Measurements from ENCODE around the gene MTHFSD. TPM values are rescaled to one million over a fixed set of nuclear protein-coding genes. Genes with fewer than 3 reads are reported as not detected.

Gene MTHFSD
- total and polyA plus RNA-seq, 7 experiments from 2014 or later = 16.7 to 46.7 (median 28.1) TPM

GRCh38 chr16:86569701-86570447 is 14.8 kb upstream of the MTHFSD start:
- no peaks in the 10 kb centered on the region for H3K9me3 ChIP-seq (ENCODE audit: control insufficient read depth in 2 of 3, low read length in 3 of 3)
- no peak overlapping the region for H3K27ac ChIP-seq (ENCODE audit: low read depth, low read length)
- peaks cover 8 to 13% of the 10 kb centered on the region in 2 donors for H3K27me3 ChIP-seq (ENCODE audit: control insufficient read depth in 2 of 2, insufficient read depth in 2 of 2, low read length in 2 of 2)
- Mint-ChIP-seq H3K9me3 (no peaks in the 10 kb centered on the region), H3K36me3 (no peaks in the 10 kb centered on the region), H3K4me1 (peaks cover 0 to 27% (median 5%) of the 10 kb centered on the region in 7 donors), H3K27ac (peak overlapping the region in 1 of 9 donors; percentile 9), H3K4me3 (no peak overlapping the region), H3K27me3 (peaks cover 55 to 77% (median 65%) of the 10 kb centered on the region in 5 donors)
- intact Hi-C loops (cut with micrococcal nuclease) = loop anchor here in 1 of 2 donors (5.0 to 10.0 kb wide), 3 partner anchors 63 to 1195 kb away; partner anchors contain the start of genes FBXO31 and KLHDC4
- DNase-seq = no peak
- no peak overlapping the region for H3K4me3 ChIP-seq (ENCODE audit: low read length)
- ATAC-seq = no peak
- no peaks in the 10 kb centered on the region for H3K36me3 ChIP-seq (ENCODE audit: control insufficient read depth in 2 of 3, insufficient read depth in 3 of 3, low read length in 3 of 3)
- CTCF ChIA-PET = no interaction called here
- POLR2A ChIA-PET = interaction anchor here (0.7 kb wide), 1 partner anchor 19 kb away, joined by 3 read pairs; no protein-coding TSS in a partner anchor
- H3K4me1 ChIP-seq (ENCODE audit: control insufficient read depth in 2 of 2, insufficient read depth in 2 of 2, low read length in 2 of 2) = peaks cover 0 to 7% of the 10 kb centered on the region in 2 donors

GRCh38 chr16:86568677-86569623 is 13.9 kb upstream of the MTHFSD start:
- POLR2A ChIA-PET = interaction anchor here (0.7 kb wide), 1 partner anchor 18 kb away, joined by 3 read pairs; no protein-coding TSS in a partner anchor
- H3K4me3 Mint-ChIP-seq = peak overlapping the region in 5 of 10 donors; percentile 3 to 66 (median 25)
- H3K4me1 Mint-ChIP-seq = peaks cover 6 to 35% (median 10%) of the 10 kb centered on the region in 7 donors
- no peaks in the 10 kb centered on the region for H3K9me3 Mint-ChIP-seq
- DNase-seq (no peak), ATAC-seq (no peak)
- intact Hi-C loops (cut with micrococcal nuclease) = loop anchor here in 1 of 2 donors (5.0 to 10.0 kb wide), 3 partner anchors 62 to 1196 kb away; partner anchors contain the start of genes FBXO31 and KLHDC4
- H3K4me3 ChIP-seq (ENCODE audit: low read length) = no peak overlapping the region
- H3K27me3 ChIP-seq (ENCODE audit: control insufficient read depth in 2 of 2, insufficient read depth in 2 of 2, low read length in 2 of 2) = peaks cover 13 to 21% of the 10 kb centered on the region in 2 donors
- H3K4me1 ChIP-seq (ENCODE audit: control insufficient read depth in 2 of 2, insufficient read depth in 2 of 2, low read length in 2 of 2) = peaks cover 7 to 11% of the 10 kb centered on the region in 2 donors
- no peaks in the 10 kb centered on the region for H3K36me3 ChIP-seq (ENCODE audit: control insufficient read depth in 2 of 3, insufficient read depth in 3 of 3, low read length in 3 of 3)
- CTCF ChIA-PET = no interaction called here
- H3K9me3 ChIP-seq (ENCODE audit: control insufficient read depth in 2 of 3, low read length in 3 of 3) = no peaks in the 10 kb centered on the region
- H3K27me3 Mint-ChIP-seq = peaks cover 55 to 77% (median 64%) of the 10 kb centered on the region in 5 donors
- H3K27ac ChIP-seq (ENCODE audit: low read depth, low read length) = no peak overlapping the region
- H3K27ac Mint-ChIP-seq = peak overlapping the region in 1 of 9 donors; percentile 65
- H3K36me3 Mint-ChIP-seq = no peaks in the 10 kb centered on the region

GRCh38 chr16:86567701-86568581 is 12.9 kb upstream of the MTHFSD start:
- intact Hi-C loops (cut with micrococcal nuclease) = loop anchor here in 1 of 2 donors (5.0 to 10.0 kb wide), 3 partner anchors 61 to 1197 kb away; partner anchors contain the start of genes FBXO31 and KLHDC4
- peaks cover 10 to 43% (median 17%) of the 10 kb centered on the region in 7 donors for H3K4me1 Mint-ChIP-seq
- Histone ChIP-seq H3K36me3 (ENCODE audit: control insufficient read depth in 2 of 3, insufficient read depth in 3 of 3, low read length in 3 of 3) (no peaks in the 10 kb centered on the region), H3K4me3 (ENCODE audit: low read length) (no peak overlapping the region), H3K9me3 (ENCODE audit: control insufficient read depth in 2 of 3, low read length in 3 of 3) (no peaks in the 10 kb centered on the region), H3K27me3 (ENCODE audit: control insufficient read depth in 2 of 2, insufficient read depth in 2 of 2, low read length in 2 of 2) (peaks cover 14 to 26% of the 10 kb centered on the region in 2 donors), H3K4me1 (ENCODE audit: control insufficient read depth in 2 of 2, insufficient read depth in 2 of 2, low read length in 2 of 2) (peaks cover 8 to 12% of the 10 kb centered on the region in 2 donors), H3K27ac (ENCODE audit: low read depth, low read length) (no peak overlapping the region)
- DNase-seq (no peak), ATAC-seq (no peak)
- ChIA-PET CTCF (no interaction called here), POLR2A (no interaction called here)
- peak overlapping the region in 7 of 10 donors; percentile 32 to 74 (median 53) for H3K4me3 Mint-ChIP-seq
- no peaks in the 10 kb centered on the region for H3K9me3 Mint-ChIP-seq
- H3K27me3 Mint-ChIP-seq = peaks cover 61 to 73% (median 64%) of the 10 kb centered on the region in 5 donors
- no peaks in the 10 kb centered on the region for H3K36me3 Mint-ChIP-seq
- H3K27ac Mint-ChIP-seq = peak overlapping the region in 1 of 9 donors; percentile 29

- H3K36me3 Mint-ChIP-seq = no peaks in the 10 kb centered on the region
- Histone ChIP-seq H3K4me1 (ENCODE audit: control insufficient read depth in 2 of 2, insufficient read depth in 2 of 2, low read length in 2 of 2) (peaks cover 8 to 12% of the 10 kb centered on the region in 2 donors), H3K9me3 (ENCODE audit: control insufficient read depth in 2 of 3, low read length in 3 of 3) (no peaks in the 10 kb centered on the region), H3K36me3 (ENCODE audit: control insufficient read depth in 2 of 3, insufficient read depth in 3 of 3, low read length in 3 of 3) (no peaks in the 10 kb centered on the region), H3K27ac (ENCODE audit: low read depth, low read length) (no peak overlapping the region), H3K27me3 (ENCODE audit: control insufficient read depth in 2 of 2, insufficient read depth in 2 of 2, low read length in 2 of 2) (peaks cover 14 to 26% of the 10 kb centered on the region in 2 donors), H3K4me3 (ENCODE audit: low read length) (no peak overlapping the region)
- ChIA-PET POLR2A (no interaction called here), CTCF (no interaction called here)
- peak overlapping the region in 1 of 9 donors; percentile 29 for H3K27ac Mint-ChIP-seq
- H3K27me3 Mint-ChIP-seq = peaks cover 62 to 67% (median 64%) of the 10 kb centered on the region in 5 donors
- peaks cover 10 to 43% (median 17%) of the 10 kb centered on the region in 7 donors for H3K4me1 Mint-ChIP-seq
- H3K4me3 Mint-ChIP-seq = peak overlapping the region in 8 of 10 donors; percentile 20 to 74 (median 53)
- H3K9me3 Mint-ChIP-seq = no peaks in the 10 kb centered on the region
- DNase-seq = no peak
- no peak for ATAC-seq
- intact Hi-C loops (cut with micrococcal nuclease) = loop anchor here in 1 of 2 donors (5.0 to 10.0 kb wide), 3 partner anchors 60 to 1198 kb away; partner anchors contain the start of genes FBXO31 and KLHDC4
Measured at GRCh38 chr16:86566966-86567700, 12.1 kb upstream of the MTHFSD start.

GRCh38 chr16:86566601-86566965 is 11.5 kb upstream of the MTHFSD start, which contains the start of gene FOXC2:
TSS of gene FOXC2 (plus strand) at chr16:86566829. CDS start at chr16:86567336, 507 bp downstream.
- Mint-ChIP-seq H3K27ac (peak within 1 kb of the TSS in 1 of 9 donors; percentile 29), H3K9me3 (no peaks in the 10 kb centered on the region), H3K4me1 (peaks cover 10 to 43% (median 17%) of the 10 kb centered on the region in 7 donors), H3K27me3 (peaks cover 59 to 70% (median 67%) of the 10 kb centered on the region in 5 donors), H3K36me3 (no peaks in the 10 kb centered on the region), H3K4me3 (peak within 1 kb of the TSS in 9 of 10 donors; percentile 32 to 74 (median 53))
- H3K27ac ChIP-seq (ENCODE audit: low read depth, low read length) = no peak within 1 kb of the TSS
- no peaks in the 10 kb centered on the region for H3K36me3 ChIP-seq (ENCODE audit: control insufficient read depth in 2 of 3, insufficient read depth in 3 of 3, low read length in 3 of 3)
- intact Hi-C loops (cut with micrococcal nuclease) = loop anchor here in 1 of 2 donors (5.0 to 10.0 kb wide), 3 partner anchors 59 to 1198 kb away; partner anchors contain the start of genes FBXO31 and KLHDC4
- ChIA-PET CTCF (no interaction called here), POLR2A (no interaction called here)
- H3K4me3 ChIP-seq (ENCODE audit: low read length) = no peak within 1 kb of the TSS
- ATAC-seq (no peak), DNase-seq (peak in 7 of 9 donors; percentile 25 to 45 (median 35))
- no peaks in the 10 kb centered on the region for H3K9me3 ChIP-seq (ENCODE audit: control insufficient read depth in 2 of 3, low read length in 3 of 3)
- H3K4me1 ChIP-seq (ENCODE audit: control insufficient read depth in 2 of 2, insufficient read depth in 2 of 2, low read length in 2 of 2) = peaks cover 8 to 12% of the 10 kb centered on the region in 2 donors
- peaks cover 14 to 26% of the 10 kb centered on the region in 2 donors for H3K27me3 ChIP-seq (ENCODE audit: control insufficient read depth in 2 of 2, insufficient read depth in 2 of 2, low read length in 2 of 2)

All from naive thymus-derived CD4-positive, alpha-beta T cell (primary cell).